ENCODE data around the gene EML6. TPM values are rescaled to one million over a fixed set of nuclear protein-coding genes. Genes with fewer than 3 reads are reported as not detected.
"Not testable (repeated sequence)": the region's sequence is repeated elsewhere in the genome, so short reads cannot be mapped to it uniquely, and the experiment has no call there.

Gene EML6
- total RNA-seq, 2 donors from 2014 or later, result 1.0 to 1.1 TPM

GRCh38 chr2:54969295-54969939 lies 246.0 kb downstream of the EML6 start:
- Mint-ChIP-seq H3K27ac (peak overlapping the region in 1 of 2 donors; percentile 37), H3K4me3 (no peak overlapping the region), H3K36me3 (no peaks in the 10 kb centered on the region), H3K27me3 (no peaks in the 10 kb centered on the region), H3K9me3 (peaks cover 3% of the 10 kb centered on the region), H3K4me1 (ENCODE audit: low read depth in 2 of 2) (peaks cover 20 to 51% of the 10 kb centered on the region in 2 donors)
- no peak for DNase-seq (ENCODE audit: low spot score)
- peak in 1 of 2 donors; percentile 31 for ATAC-seq

GRCh38 chr2:54969940-54970338 lies 246.5 kb downstream of the EML6 start:
- no peak for DNase-seq (ENCODE audit: low spot score)
- Mint-ChIP-seq H3K4me3 (no peak overlapping the region), H3K4me1 (ENCODE audit: low read depth in 2 of 2) (peaks cover 18 to 49% of the 10 kb centered on the region in 2 donors), H3K27ac (peak overlapping the region in 1 of 2 donors; percentile 37), H3K36me3 (no peaks in the 10 kb centered on the region), H3K9me3 (peaks cover 3% of the 10 kb centered on the region), H3K27me3 (no peaks in the 10 kb centered on the region)
- ATAC-seq, result no peak

DNA sequence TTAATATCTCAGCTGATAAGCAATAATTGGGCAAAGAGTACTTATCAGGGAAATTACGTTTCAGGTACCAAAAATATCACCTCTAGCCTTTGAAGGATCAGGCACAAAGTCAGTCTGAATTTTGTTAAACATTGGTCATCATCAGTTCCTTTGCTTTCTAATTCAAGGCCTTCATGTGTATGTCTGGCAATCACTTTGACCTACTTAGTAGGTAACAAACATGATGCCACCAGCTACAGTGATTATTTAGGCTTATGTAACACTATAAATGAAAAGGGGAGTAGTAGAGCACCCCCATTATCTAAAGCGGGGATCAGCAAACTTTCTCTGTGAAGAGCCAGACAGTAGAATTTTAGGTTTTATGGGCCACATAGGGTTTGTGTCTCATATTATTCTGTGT lies 251.7 kb downstream of the EML6 start:
- Mint-ChIP-seq H3K27ac (peak overlapping the region in 1 of 2 donors; percentile 79), H3K9me3 (no peaks in the 10 kb centered on the region), H3K27me3 (no peaks in the 10 kb centered on the region), H3K4me1 (ENCODE audit: low read depth in 2 of 2) (peaks cover 31 to 46% of the 10 kb centered on the region in 2 donors), H3K4me3 (no peak overlapping the region), H3K36me3 (no peaks in the 10 kb centered on the region)
- ATAC-seq (no peak), DNase-seq (ENCODE audit: low spot score) (no peak)

GRCh38 chr2:54975598-54976492 lies 252.4 kb downstream of the EML6 start:
- Mint-ChIP-seq H3K27ac (peak overlapping the region; percentile 5 to 79), H3K9me3 (no peaks in the 10 kb centered on the region), H3K4me1 (ENCODE audit: low read depth in 2 of 2) (peaks cover 37 to 50% of the 10 kb centered on the region in 2 donors), H3K36me3 (no peaks in the 10 kb centered on the region), H3K27me3 (no peaks in the 10 kb centered on the region), H3K4me3 (no peak overlapping the region)
- DNase-seq (ENCODE audit: low spot score), result no peak
- peak in 1 of 2 donors; percentile 50 for ATAC-seq

GRCh38 chr2:54977149-54977548 lies 253.7 kb downstream of the EML6 start:
- peaks cover 42 to 46% of the 10 kb centered on the region in 2 donors for H3K4me1 Mint-ChIP-seq (ENCODE audit: low read depth in 2 of 2)

GRCh38 chr2:54979321-54980044 lies 256.0 kb downstream of the EML6 start:
- H3K4me3 Mint-ChIP-seq, result no peak overlapping the region
- H3K9me3 Mint-ChIP-seq, result no peaks in the 10 kb centered on the region
- H3K27me3 Mint-ChIP-seq, result no peaks in the 10 kb centered on the region
- peak overlapping the region; percentile 24 to 88 for H3K27ac Mint-ChIP-seq
- ATAC-seq (no peak), DNase-seq (ENCODE audit: low spot score) (no peak)
- H3K36me3 Mint-ChIP-seq, result no peaks in the 10 kb centered on the region
- peaks cover 53 to 58% of the 10 kb centered on the region in 2 donors for H3K4me1 Mint-ChIP-seq (ENCODE audit: low read depth in 2 of 2)

More at GRCh38 chr2:54977149-54977548, 253.7 kb downstream of the EML6 start:
- Mint-ChIP-seq H3K27me3 (no peaks in the 10 kb centered on the region), H3K27ac (peak overlapping the region; percentile 5 to 79), H3K36me3 (no peaks in the 10 kb centered on the region), H3K4me3 (no peak overlapping the region), H3K9me3 (no peaks in the 10 kb centered on the region)
- DNase-seq (ENCODE audit: low spot score) (no peak), ATAC-seq (no peak)

GRCh38 chr2:54981385-54981784 lies 257.9 kb downstream of the EML6 start:
- Mint-ChIP-seq H3K9me3 (no peaks in the 10 kb centered on the region), H3K27me3 (no peaks in the 10 kb centered on the region), H3K4me3 (no peak overlapping the region), H3K27ac (peak overlapping the region in 1 of 2 donors; percentile 88), H3K4me1 (ENCODE audit: low read depth in 2 of 2) (peaks cover 42 to 49% of the 10 kb centered on the region in 2 donors), H3K36me3 (peaks cover 9% of the 10 kb centered on the region)
- no peak for DNase-seq (ENCODE audit: low spot score)
- no peak for ATAC-seq

DNA sequence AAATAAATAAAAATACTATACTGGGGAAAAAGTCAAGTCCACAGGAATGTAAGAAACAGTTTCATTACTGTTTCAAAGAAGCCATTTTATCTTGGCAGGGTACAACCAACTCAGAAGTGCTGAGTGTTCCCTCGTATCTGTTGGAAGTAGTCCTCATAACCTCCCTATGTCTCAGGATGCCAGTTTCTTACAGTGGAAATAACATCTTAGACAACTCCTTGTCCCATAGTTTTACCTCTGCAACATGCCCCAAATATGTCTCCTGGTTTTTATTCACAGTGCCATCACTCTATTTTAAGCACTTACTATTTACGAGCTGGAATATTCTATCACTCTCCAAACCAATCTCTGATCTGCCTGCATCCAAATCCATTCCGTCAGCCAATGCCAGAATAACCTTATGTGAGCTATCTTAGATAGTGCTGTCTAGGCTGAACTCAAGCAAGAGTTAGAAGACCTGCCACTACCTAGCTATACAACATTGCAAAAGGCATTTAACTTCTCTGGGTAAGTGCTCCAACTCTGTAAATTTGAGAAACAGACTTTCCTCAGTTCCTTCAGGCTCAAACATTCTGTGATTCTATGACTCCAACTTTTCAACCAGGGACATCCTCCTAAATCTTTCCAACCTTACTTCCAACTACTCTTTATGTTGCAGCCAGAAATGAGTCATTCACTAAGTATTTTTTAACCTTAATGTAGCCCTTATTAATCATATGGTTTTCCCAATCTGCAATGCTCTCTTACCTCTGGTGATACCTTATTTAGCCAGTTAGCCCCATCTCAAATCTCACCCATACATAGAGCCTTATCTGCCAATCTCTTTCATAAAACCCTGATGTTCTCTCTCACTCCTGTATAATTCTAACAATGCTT lies 260.1 kb downstream of the EML6 start:
- Mint-ChIP-seq H3K4me1 (ENCODE audit: low read depth in 2 of 2) (peaks cover 35 to 43% of the 10 kb centered on the region in 2 donors), H3K9me3 (no peaks in the 10 kb centered on the region), H3K36me3 (peaks cover 17% of the 10 kb centered on the region), H3K27ac (no peak overlapping the region), H3K4me3 (no peak overlapping the region), H3K27me3 (no peaks in the 10 kb centered on the region)
- ATAC-seq, result no peak
- no peak for DNase-seq (ENCODE audit: low spot score)

- Mint-ChIP-seq H3K4me1 (ENCODE audit: low read depth in 2 of 2) (peaks cover 32 to 49% of the 10 kb centered on the region in 2 donors), H3K27me3 (no peaks in the 10 kb centered on the region), H3K4me3 (no peak overlapping the region), H3K36me3 (peaks cover 17% of the 10 kb centered on the region), H3K27ac (no peak overlapping the region), H3K9me3 (no peaks in the 10 kb centered on the region)
- ATAC-seq (no peak), DNase-seq (ENCODE audit: low spot score) (no peak)
Observed at GRCh38 chr2:54984476-54984875, 261.0 kb downstream of the EML6 start.

GRCh38 chr2:54986264-54986663 lies 262.8 kb downstream of the EML6 start:
- peaks cover 17% of the 10 kb centered on the region for H3K36me3 Mint-ChIP-seq
- no peaks in the 10 kb centered on the region for H3K9me3 Mint-ChIP-seq
- H3K4me3 Mint-ChIP-seq, result no peak overlapping the region
- peak overlapping the region in 1 of 2 donors; percentile 44 for H3K27ac Mint-ChIP-seq
- DNase-seq (ENCODE audit: low spot score) (no peak), ATAC-seq (no peak)
- H3K4me1 Mint-ChIP-seq (ENCODE audit: low read depth in 2 of 2), result peaks cover 27 to 44% of the 10 kb centered on the region in 2 donors
- H3K27me3 Mint-ChIP-seq, result no peaks in the 10 kb centered on the region

DNA sequence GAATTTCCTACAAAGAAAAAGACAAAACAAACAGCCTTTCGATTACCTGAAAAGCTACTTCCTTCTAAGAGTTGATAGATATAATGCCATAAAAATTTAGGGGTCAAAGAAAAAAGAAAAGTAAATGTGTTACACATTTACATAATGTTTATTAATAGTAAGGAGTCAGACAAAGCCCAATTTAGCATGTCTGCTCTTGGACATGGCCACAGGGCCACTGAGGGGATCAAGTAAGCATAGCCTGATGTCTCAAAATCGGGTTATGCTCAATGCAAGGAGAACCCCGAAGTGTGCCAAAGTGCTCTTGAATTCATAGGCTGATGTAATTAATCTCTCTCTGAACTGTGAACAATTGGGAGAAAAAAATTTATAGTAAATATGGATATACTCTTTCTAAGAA lies 265.1 kb downstream of the EML6 start:
- peaks cover 29 to 54% of the 10 kb centered on the region in 2 donors for H3K4me1 Mint-ChIP-seq (ENCODE audit: low read depth in 2 of 2)
- DNase-seq (ENCODE audit: low spot score), result no peak

GRCh38 chr2:54990694-54991093 lies 267.2 kb downstream of the EML6 start:
- ATAC-seq, H3K27ac Mint-ChIP-seq, H3K27me3 Mint-ChIP-seq: not testable (repeated sequence)

More for the DNA sequence above, 265.1 kb downstream of the EML6 start:
- peaks cover 17% of the 10 kb centered on the region for H3K36me3 Mint-ChIP-seq
- no peaks in the 10 kb centered on the region for H3K27me3 Mint-ChIP-seq
- ATAC-seq, result no peak
- H3K4me3 Mint-ChIP-seq, result no peak overlapping the region
- H3K9me3 Mint-ChIP-seq, result no peaks in the 10 kb centered on the region
- H3K27ac Mint-ChIP-seq, result no peak overlapping the region

GRCh38 chr2:54995553-54995952 lies 272.1 kb downstream of the EML6 start:
- ATAC-seq (no peak), DNase-seq (ENCODE audit: low spot score) (no peak)
- no peaks in the 10 kb centered on the region for H3K36me3 Mint-ChIP-seq
- H3K4me3 Mint-ChIP-seq, result no peak overlapping the region
- H3K9me3 Mint-ChIP-seq, result no peaks in the 10 kb centered on the region
- no peaks in the 10 kb centered on the region for H3K27me3 Mint-ChIP-seq
- H3K27ac Mint-ChIP-seq, result peak overlapping the region in 1 of 2 donors; percentile 19
- peaks cover 39 to 68% of the 10 kb centered on the region in 2 donors for H3K4me1 Mint-ChIP-seq (ENCODE audit: low read depth in 2 of 2)

More at GRCh38 chr2:54990694-54991093, 267.2 kb downstream of the EML6 start:
- not testable (repeated sequence) for DNase-seq (ENCODE audit: low spot score); H3K9me3 Mint-ChIP-seq; H3K4me3 Mint-ChIP-seq
- Mint-ChIP-seq H3K36me3 (peaks cover 15% of the 10 kb centered on the region), H3K4me1 (ENCODE audit: low read depth in 2 of 2) (peaks cover 32 to 55% of the 10 kb centered on the region in 2 donors)

All from natural killer cell treated with Interleukin-12 subunit alpha and Interleukin-12 subunit beta and Interleukin-15 and Interleukin-18, amount 100 ng/mL, for 72 hours (primary cell).